Fibroblast of lung (primary cell): Measurements from ENCODE around the gene S1PR1. TPM values are rescaled to one million over a fixed set of nuclear protein-coding genes. Genes with fewer than 3 reads are reported as not detected.

ENCODE experiments used
- DNase-seq, 2 donors: peaks; one replicate each; pipeline versions ENCODE4 v3.0.0 to v3.0.0-alpha.2; 2010; ENCODE audit warnings: low read depth in 2 of 2
- H2AFZ ChIP-seq: 2 replicates; pipeline ENCODE4 v1.5.1; 2012; ENCODE audit warnings: low read length, control low read depth, inconsistent platforms
- H3K27ac ChIP-seq: 2 replicates; pipeline ENCODE4 v1.5.1; 2011; ENCODE audit warnings: low read length, control low read depth; ENCODE audit not compliant: insufficient read depth
- H3K27me3 ChIP-seq: 2 replicates; pipeline ENCODE4 v1.5.1; 2011; ENCODE audit warnings: mild to moderate bottlenecking, low read length; ENCODE audit not compliant: control insufficient read depth, insufficient read depth
- H3K36me3 ChIP-seq: 2 replicates; pipeline ENCODE4 v1.5.1; 2011; ENCODE audit warnings: low read length; ENCODE audit not compliant: control insufficient read depth, insufficient read depth
- H3K4me1 ChIP-seq: 2 replicates; pipeline ENCODE4 v1.5.1; 2011; ENCODE audit warnings: low read length; ENCODE audit not compliant: control insufficient read depth, insufficient read depth; ENCODE audit errors: extremely low read depth
- H3K4me2 ChIP-seq: 2 replicates; pipeline ENCODE4 v1.5.1; 2011; ENCODE audit warnings: low read length, control low read depth; ENCODE audit not compliant: insufficient read depth; ENCODE audit errors: extremely low read depth
- H3K4me3 ChIP-seq, 4 experiments: fragments of 200-600 bp in 1 of 4; sonication (generic) in 1 of 4; replicated peaks in 1 of 4; 2 replicates each; pipeline ENCODE4 v1.5.1; 2011 to 2016; ENCODE audit warnings: low read length in 4 of 4, low read depth in 3 of 4, mild to moderate bottlenecking in 3 of 4, control low read depth in 2 of 4, inconsistent platforms in 1 of 4, mixed read lengths in 1 of 4; ENCODE audit not compliant: insufficient read depth in 1 of 4; ENCODE audit errors: control extremely low read depth in 1 of 4
- H3K79me2 ChIP-seq: 2 replicates; pipeline ENCODE4 v1.5.1; 2012; ENCODE audit warnings: mild to moderate bottlenecking, low read length, inconsistent platforms; ENCODE audit not compliant: control insufficient read depth, insufficient read depth
- H3K9ac ChIP-seq: 2 replicates; pipeline ENCODE4 v1.5.1; 2011; ENCODE audit warnings: mild to moderate bottlenecking, low read length, control low read depth; ENCODE audit not compliant: insufficient read depth
- H3K9me3 ChIP-seq: 2 replicates; pipeline ENCODE4 v1.5.1; 2012; ENCODE audit warnings: low read depth, low read length; ENCODE audit not compliant: control insufficient read depth, insufficient read depth
- H4K20me1 ChIP-seq: 2 replicates; pipeline ENCODE4 v1.5.1; 2011; ENCODE audit warnings: low read length; ENCODE audit not compliant: control insufficient read depth, insufficient read depth; ENCODE audit errors: extremely low read depth
- CTCF ChIP-seq, 2 donors: IDR thresholded peaks in 1 of 2; conservative IDR thresholded peaks in 1 of 2; 1 replicate in 1 of 2; 2 replicates in 1 of 2; pipeline ENCODE4 v1.5.1; 2011 to 2012; ENCODE audit warnings: low read length in 2 of 2, control low read depth in 1 of 2, inconsistent platforms in 1 of 2, low read depth in 1 of 2, mild to moderate bottlenecking in 1 of 2
- EZH2 ChIP-seq: IDR thresholded peaks from 2 replicates; pipeline ENCODE4 v1.5.1; 2012; ENCODE audit warnings: low read length, control low read depth, mild to moderate bottlenecking; ENCODE audit errors: missing control alignments
- polyA plus RNA-seq, 2 donors: library from polyadenylated mRNA; depleted of rRNA in 1 of 2; stranded (reverse) in 1 of 2; unstranded in 1 of 2; fragments of >200 nt; gene quantifications; 2 replicates each; pipeline ENCODE4 v1.2.1, GENCODE V29; 2011 to 2012; ENCODE audit warnings: missing spikeins in 1 of 2
- total RNA-seq: library from RNA; depleted of rRNA; stranded (reverse); fragments of >200 nt; gene quantifications from 2 replicates; pipeline ENCODE4 v1.2.1, GENCODE V29; 2014

The S1PR1 gene
- total and polyA plus RNA-seq, 2 donors (not counting 1 experiment from before 2014, with no cell fraction given) = 6.2 to 10.4 TPM

GRCh38 chr1:101219924-101220870 lies 16.6 kb upstream of the S1PR1 start:
- Histone ChIP-seq H3K4me1 (no peaks in the 10 kb centered on the region), H3K27me3 (no peaks in the 10 kb centered on the region), H2AFZ (no peak overlapping the region), H4K20me1 (no peaks in the 10 kb centered on the region), H3K36me3 (no peaks in the 10 kb centered on the region), H3K27ac (no peak overlapping the region), H3K9ac (no peak overlapping the region), H3K79me2 (no peaks in the 10 kb centered on the region), H3K4me2 (no peak overlapping the region), H3K9me3 (no peaks in the 10 kb centered on the region), H3K4me3 (no peak overlapping the region)
- TF ChIP-seq EZH2 (no peak), CTCF (conservative IDR thresholded peaks at IDR 0.05 in 1 of 2, IDR thresholded peaks at IDR 0.05 in 1 of 2; ENCODE audit: low read depth in 1 of 2, low read length in 2 of 2) (no peak)
- DNase-seq = no peak

- Histone ChIP-seq H3K9ac (no peak overlapping the region), H3K4me2 (no peak overlapping the region), H4K20me1 (no peaks in the 10 kb centered on the region), H3K9me3 (no peaks in the 10 kb centered on the region), H3K36me3 (no peaks in the 10 kb centered on the region), H3K4me1 (no peaks in the 10 kb centered on the region), H2AFZ (no peak overlapping the region), H3K27ac (no peak overlapping the region), H3K79me2 (no peaks in the 10 kb centered on the region), H3K4me3 (no peak overlapping the region), H3K27me3 (no peaks in the 10 kb centered on the region)
- TF ChIP-seq EZH2 (no peak), CTCF (conservative IDR thresholded peaks at IDR 0.05 in 1 of 2, IDR thresholded peaks at IDR 0.05 in 1 of 2; ENCODE audit: low read depth in 1 of 2, low read length in 2 of 2) (no peak)
- DNase-seq = no peak
Measured at GRCh38 chr1:101220906-101221305, 15.9 kb upstream of the S1PR1 start.

DNA sequence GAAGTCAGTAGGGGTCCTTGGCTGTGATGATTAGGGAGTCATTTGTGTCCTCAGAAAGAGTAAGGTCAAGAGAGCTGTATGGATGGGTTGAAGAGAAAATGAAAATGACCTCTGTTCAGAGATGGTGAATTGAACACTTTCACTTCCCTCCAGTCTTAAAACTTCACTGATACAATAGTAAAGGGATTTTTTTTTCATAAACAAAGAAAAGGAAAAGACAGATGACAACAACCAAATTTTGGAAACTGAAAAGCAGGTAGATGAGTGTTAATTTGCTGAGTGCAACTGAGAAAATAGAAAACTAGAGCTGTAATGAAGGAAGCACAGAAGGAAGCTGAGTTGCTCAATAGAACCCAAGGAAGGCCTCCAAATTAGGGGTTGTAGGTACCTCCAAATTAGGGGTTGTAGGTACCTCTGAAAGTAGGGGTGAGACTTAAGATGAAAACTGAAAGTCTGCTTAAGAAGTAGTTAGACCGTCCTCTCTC lies 14.8 kb upstream of the S1PR1 start:
- Histone ChIP-seq H3K4me3 (no peak overlapping the region), H3K4me2 (no peak overlapping the region), H3K9me3 (no peaks in the 10 kb centered on the region), H3K36me3 (no peaks in the 10 kb centered on the region), H2AFZ (no peak overlapping the region), H3K27ac (no peak overlapping the region), H3K79me2 (no peaks in the 10 kb centered on the region), H3K27me3 (no peaks in the 10 kb centered on the region), H3K4me1 (no peaks in the 10 kb centered on the region), H3K9ac (no peak overlapping the region), H4K20me1 (no peaks in the 10 kb centered on the region)
- no peak for TF ChIP-seq EZH2
- DNase-seq = no peak
